Activated T-helper 1 cell treated with anti-CD3 and anti-CD28 coated beads, Interleukin-12 subunit alpha, Interleukin-12 subunit beta, Interleukin-2, Interleukin-4 antibody, amounts not matched to agents 30 ng/mL and 10 ng/mL and 1 ng/mL, durations not matched to agents 14 hours and 24 hours and 36 hours (primary cell): Measurements from ENCODE around the gene GDAP2. TPM values are rescaled to one million over a fixed set of nuclear protein-coding genes. Genes with fewer than 3 reads are reported as not detected.
"Not testable (repeated sequence)": the region's sequence is repeated elsewhere in the genome, so short reads cannot be mapped to it uniquely, and the experiment has no call there.

Source experiments
- DNase-seq: peaks from one replicate; pipeline ENCODE4 v3.0.0; 2021; ENCODE audit warnings: low spot score
- H3K27ac Mint-ChIP-seq: one replicate; pipeline ENCODE4 v1.8.0; 2021; ENCODE audit warnings: mild to moderate bottlenecking, mixed read lengths
- H3K27me3 Mint-ChIP-seq: one replicate; pipeline ENCODE4 v1.8.0; 2022; ENCODE audit warnings: mild to moderate bottlenecking, moderate library complexity, mixed read lengths; ENCODE audit not compliant: insufficient read depth
- H3K36me3 Mint-ChIP-seq: one replicate; pipeline ENCODE4 v1.8.0; 2021; ENCODE audit warnings: low read depth, mixed read lengths
- H3K4me1 Mint-ChIP-seq: one replicate; pipeline ENCODE4 v1.8.0; 2021; ENCODE audit warnings: low read depth, mixed read lengths
- H3K4me3 Mint-ChIP-seq: one replicate; pipeline ENCODE4 v1.8.0; 2021; ENCODE audit warnings: mild to moderate bottlenecking, moderate library complexity, mixed read lengths
- H3K9me3 Mint-ChIP-seq: one replicate; pipeline ENCODE4 v1.8.0; 2021; ENCODE audit warnings: mixed read lengths
- intact Hi-C: fragments of 100-400 bp; cut with micrococcal nuclease; formaldehyde crosslinking; loops from one replicate; pipeline ENCODE4 v1.15.1; 2024
- total RNA-seq: library from RNA; stranded (reverse); gene quantifications from 2 replicates; pipeline ENCODE4 v1.2.3, GENCODE V29; 2022

Gene GDAP2
- total RNA-seq, 1 donor from 2014 or later, result 29.0 TPM

GRCh38 chr1:117851687-117852086 is 77.7 kb downstream of the GDAP2 start:
- Mint-ChIP-seq H3K27ac (no peak overlapping the region), H3K27me3 (no peaks in the 10 kb centered on the region), H3K4me1 (no peaks in the 10 kb centered on the region), H3K9me3 (no peaks in the 10 kb centered on the region), H3K36me3 (peaks cover 3% of the 10 kb centered on the region), H3K4me3 (no peak overlapping the region)
- intact Hi-C loops, result no loop called here
- no peak for DNase-seq

GRCh38 chr1:117846674-117847425 is 82.6 kb downstream of the GDAP2 start:
- peaks cover 3% of the 10 kb centered on the region for H3K27me3 Mint-ChIP-seq
- intact Hi-C loops, result no loop called here
- no peaks in the 10 kb centered on the region for H3K4me1 Mint-ChIP-seq
- no peak overlapping the region for H3K4me3 Mint-ChIP-seq
- peaks cover 13% of the 10 kb centered on the region for H3K9me3 Mint-ChIP-seq
- H3K27ac Mint-ChIP-seq, result no peak overlapping the region
- H3K36me3 Mint-ChIP-seq, result peaks cover 3% of the 10 kb centered on the region
- no peak for DNase-seq

- H3K4me1 Mint-ChIP-seq, DNase-seq, H3K27ac Mint-ChIP-seq, H3K27me3 Mint-ChIP-seq, intact Hi-C loops, H3K36me3 Mint-ChIP-seq, H3K4me3 Mint-ChIP-seq: not testable (repeated sequence)
- peaks cover 13% of the 10 kb centered on the region for H3K9me3 Mint-ChIP-seq
These were observed 84.9 kb downstream of the GDAP2 start for GRCh38 chr1:117844478-117844877.

GRCh38 chr1:117843791-117844190 is 85.6 kb downstream of the GDAP2 start:
- intact Hi-C loops, result no loop called here
- DNase-seq, result no peak
- H3K4me3 Mint-ChIP-seq, result no peak overlapping the region
- H3K36me3 Mint-ChIP-seq, result peaks cover 3% of the 10 kb centered on the region
- H3K27ac Mint-ChIP-seq, result no peak overlapping the region
- peaks cover 3% of the 10 kb centered on the region for H3K27me3 Mint-ChIP-seq
- H3K9me3 Mint-ChIP-seq, result peaks cover 13% of the 10 kb centered on the region
- H3K4me1 Mint-ChIP-seq, result no peaks in the 10 kb centered on the region

GRCh38 chr1:117842408-117843170 is 86.8 kb downstream of the GDAP2 start:
- H3K9me3 Mint-ChIP-seq, result peaks cover 13% of the 10 kb centered on the region
- peaks cover 3% of the 10 kb centered on the region for H3K36me3 Mint-ChIP-seq
- no peak overlapping the region for H3K27ac Mint-ChIP-seq
- no peaks in the 10 kb centered on the region for H3K4me1 Mint-ChIP-seq
- intact Hi-C loops, result no loop called here
- no peak overlapping the region for H3K4me3 Mint-ChIP-seq
- no peak for DNase-seq
- peaks cover 3% of the 10 kb centered on the region for H3K27me3 Mint-ChIP-seq

DNA sequence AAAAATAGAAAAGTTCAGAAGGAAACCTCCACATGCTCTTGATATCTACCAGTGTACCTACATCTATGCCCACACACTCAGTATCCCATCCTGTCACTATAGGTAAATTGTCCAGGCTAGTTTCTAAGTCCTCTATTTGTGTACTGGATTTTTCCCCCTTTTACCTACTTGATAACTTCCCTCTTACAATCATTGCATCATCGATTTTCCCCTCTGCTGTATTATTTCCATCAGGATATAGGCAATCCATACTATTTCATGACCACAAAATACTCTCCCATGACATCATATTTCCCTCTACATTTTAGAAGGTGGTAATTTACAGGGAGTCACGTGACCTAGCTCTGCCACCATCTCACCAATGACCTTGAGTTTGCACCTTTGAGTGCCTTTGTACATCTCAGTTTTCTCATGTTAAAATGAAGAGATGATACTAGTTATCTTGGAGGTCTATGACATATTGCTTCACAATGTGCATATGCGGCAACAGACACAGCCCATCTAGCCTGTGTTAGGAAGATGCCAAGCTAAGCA is 88.2 kb downstream of the GDAP2 start:
- peaks cover 13% of the 10 kb centered on the region for H3K9me3 Mint-ChIP-seq
- no peaks in the 10 kb centered on the region for H3K4me1 Mint-ChIP-seq
- H3K27me3 Mint-ChIP-seq, result peaks cover 3% of the 10 kb centered on the region
- DNase-seq, result no peak
- no peak overlapping the region for H3K27ac Mint-ChIP-seq
- no peak overlapping the region for H3K4me3 Mint-ChIP-seq
- intact Hi-C loops, result no loop called here
- H3K36me3 Mint-ChIP-seq, result no peaks in the 10 kb centered on the region

DNA sequence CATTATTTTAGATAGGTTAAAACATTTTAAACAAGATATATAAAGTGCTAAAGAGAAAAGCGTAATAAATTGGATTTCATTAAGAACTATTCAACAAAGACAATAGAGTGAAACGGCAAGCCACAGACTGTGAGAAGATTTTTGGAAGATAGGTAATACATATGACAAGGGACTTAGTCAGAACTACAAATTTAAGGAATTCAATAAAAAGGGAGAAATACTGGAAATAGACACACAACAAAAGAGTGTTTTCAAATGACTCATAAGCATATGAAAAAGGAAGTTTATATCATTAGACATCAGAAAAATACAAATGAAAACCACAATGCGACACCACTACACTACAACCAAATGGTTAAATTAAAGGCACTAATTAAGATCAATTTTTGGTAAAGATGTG is 90.5 kb downstream of the GDAP2 start:
- H3K27ac Mint-ChIP-seq, result no peak overlapping the region
- no peaks in the 10 kb centered on the region for H3K27me3 Mint-ChIP-seq
- no peak overlapping the region for H3K4me3 Mint-ChIP-seq
- DNase-seq, result no peak
- peaks cover 7% of the 10 kb centered on the region for H3K9me3 Mint-ChIP-seq
- intact Hi-C loops, result no loop called here
- H3K4me1 Mint-ChIP-seq, result no peaks in the 10 kb centered on the region
- no peaks in the 10 kb centered on the region for H3K36me3 Mint-ChIP-seq

- Mint-ChIP-seq H3K27me3 (no peaks in the 10 kb centered on the region), H3K9me3 (no peaks in the 10 kb centered on the region)
These were observed 93.4 kb downstream of the GDAP2 start for GRCh38 chr1:117836069-117836468.

GRCh38 chr1:117834416-117834815 is 95.0 kb downstream of the GDAP2 start:
- no peak for DNase-seq
- intact Hi-C loops, result no loop called here
- no peak overlapping the region for H3K4me3 Mint-ChIP-seq
- H3K4me1 Mint-ChIP-seq, result no peaks in the 10 kb centered on the region
- no peaks in the 10 kb centered on the region for H3K9me3 Mint-ChIP-seq
- H3K27me3 Mint-ChIP-seq, result no peaks in the 10 kb centered on the region
- no peaks in the 10 kb centered on the region for H3K36me3 Mint-ChIP-seq
- no peak overlapping the region for H3K27ac Mint-ChIP-seq

More at GRCh38 chr1:117836069-117836468, 93.4 kb downstream of the GDAP2 start:
- intact Hi-C loops, result no loop called here
- H3K4me3 Mint-ChIP-seq, result no peak overlapping the region
- DNase-seq, result no peak
- no peaks in the 10 kb centered on the region for H3K36me3 Mint-ChIP-seq
- H3K4me1 Mint-ChIP-seq, result no peaks in the 10 kb centered on the region
- no peak overlapping the region for H3K27ac Mint-ChIP-seq

- Mint-ChIP-seq H3K4me1 (no peaks in the 10 kb centered on the region), H3K9me3 (no peaks in the 10 kb centered on the region), H3K4me3 (no peak overlapping the region), H3K36me3 (no peaks in the 10 kb centered on the region), H3K27ac (no peak overlapping the region), H3K27me3 (no peaks in the 10 kb centered on the region)
- DNase-seq, result no peak
- intact Hi-C loops, result no loop called here
These were observed 97.0 kb downstream of the GDAP2 start for GRCh38 chr1:117832453-117832852.

- H3K27ac Mint-ChIP-seq, result no peak overlapping the region
- no peaks in the 10 kb centered on the region for H3K9me3 Mint-ChIP-seq
- no peak for DNase-seq
- H3K36me3 Mint-ChIP-seq, result no peaks in the 10 kb centered on the region
- no peaks in the 10 kb centered on the region for H3K4me1 Mint-ChIP-seq
- no peaks in the 10 kb centered on the region for H3K27me3 Mint-ChIP-seq
- no peak overlapping the region for H3K4me3 Mint-ChIP-seq
- intact Hi-C loops, result no loop called here
These were observed 99.2 kb downstream of the GDAP2 start for GRCh38 chr1:117830222-117830621.

GRCh38 chr1:117828201-117828600 is 101.2 kb downstream of the GDAP2 start:
- peaks cover 4% of the 10 kb centered on the region for H3K9me3 Mint-ChIP-seq
- no peak overlapping the region for H3K27ac Mint-ChIP-seq
- H3K27me3 Mint-ChIP-seq, result no peaks in the 10 kb centered on the region
- no peaks in the 10 kb centered on the region for H3K36me3 Mint-ChIP-seq
- H3K4me1 Mint-ChIP-seq, result no peaks in the 10 kb centered on the region
- no peak for DNase-seq
- intact Hi-C loops, result no loop called here
- H3K4me3 Mint-ChIP-seq, result no peak overlapping the region

- Mint-ChIP-seq H3K36me3 (no peaks in the 10 kb centered on the region), H3K27ac (no peak overlapping the region), H3K27me3 (no peaks in the 10 kb centered on the region), H3K4me1 (no peaks in the 10 kb centered on the region), H3K4me3 (no peak overlapping the region), H3K9me3 (peaks cover 4% of the 10 kb centered on the region)
- no peak for DNase-seq
- intact Hi-C loops, result no loop called here
These were observed 102.8 kb downstream of the GDAP2 start for GRCh38 chr1:117826540-117827078.
